ENCODE data around the gene ERFL.

DNA sequence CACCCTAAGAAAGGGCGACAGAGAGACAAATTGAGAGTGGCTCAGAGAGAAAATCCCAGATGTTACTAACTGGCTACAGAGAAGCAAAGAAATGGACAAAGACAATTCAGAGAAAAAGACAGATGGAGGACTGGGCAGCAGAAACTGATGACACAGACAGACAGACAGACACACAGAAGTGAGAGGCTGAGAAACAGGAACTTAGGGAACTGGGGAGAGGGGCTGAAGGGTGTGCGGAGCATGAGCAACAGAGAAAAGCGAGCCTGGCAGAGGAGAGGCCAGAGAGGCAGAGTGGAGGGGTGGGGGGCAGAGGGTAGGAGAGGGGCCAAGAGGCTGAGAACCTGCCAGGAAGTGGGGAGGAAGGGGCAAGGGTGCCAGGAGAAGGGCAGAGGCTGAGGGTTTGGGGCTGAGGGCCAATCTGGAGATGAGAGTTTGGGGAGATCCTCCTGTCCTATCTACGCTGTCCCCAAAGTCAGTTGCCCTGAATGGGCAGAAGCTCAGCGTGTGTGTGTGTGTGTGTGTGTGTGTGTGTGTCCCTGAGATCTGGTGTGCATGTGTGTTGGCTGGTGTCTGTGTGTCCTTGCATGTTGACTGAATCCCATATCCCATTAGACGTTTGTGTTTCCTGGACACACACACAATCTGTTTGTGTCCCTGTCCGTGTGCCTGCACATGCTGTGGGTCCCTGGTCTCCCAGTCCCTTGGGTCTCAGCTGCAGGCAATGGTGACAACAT, 5.6 kb upstream of the ERFL start:
- TF ChIP-seq, protein P1, sequence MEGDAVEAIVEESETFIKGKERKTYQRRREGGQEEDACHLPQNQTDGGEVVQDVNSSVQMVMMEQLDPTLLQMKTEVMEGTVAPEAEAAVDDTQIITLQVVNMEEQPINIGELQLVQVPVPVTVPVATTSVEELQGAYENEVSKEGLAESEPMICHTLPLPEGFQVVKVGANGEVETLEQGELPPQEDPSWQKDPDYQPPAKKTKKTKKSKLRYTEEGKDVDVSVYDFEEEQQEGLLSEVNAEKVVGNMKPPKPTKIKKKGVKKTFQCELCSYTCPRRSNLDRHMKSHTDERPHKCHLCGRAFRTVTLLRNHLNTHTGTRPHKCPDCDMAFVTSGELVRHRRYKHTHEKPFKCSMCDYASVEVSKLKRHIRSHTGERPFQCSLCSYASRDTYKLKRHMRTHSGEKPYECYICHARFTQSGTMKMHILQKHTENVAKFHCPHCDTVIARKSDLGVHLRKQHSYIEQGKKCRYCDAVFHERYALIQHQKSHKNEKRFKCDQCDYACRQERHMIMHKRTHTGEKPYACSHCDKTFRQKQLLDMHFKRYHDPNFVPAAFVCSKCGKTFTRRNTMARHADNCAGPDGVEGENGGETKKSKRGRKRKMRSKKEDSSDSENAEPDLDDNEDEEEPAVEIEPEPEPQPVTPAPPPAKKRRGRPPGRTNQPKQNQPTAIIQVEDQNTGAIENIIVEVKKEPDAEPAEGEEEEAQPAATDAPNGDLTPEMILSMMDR (IDR thresholded peaks at IDR 0.05; ENCODE audit: low read length), result no peak
- TF ChIP-seq EZH2 (IDR thresholded peaks at IDR 0.05; ENCODE audit: borderline replicate concordance, low read length), result no peak

All from OCI-LY1 (cell line).